SK-N-MC (cell line): Measurements from ENCODE around the gene PLXDC2.

Experiments
- EZH2 ChIP-seq: fragments of 200-600 bp; sonication (generic); IDR thresholded peaks from one replicate; pipeline ENCODE4 v1.6.1; 2017; ENCODE audit warnings: antibody characterized with exemption
- FOXP2 ChIP-seq: optimal IDR thresholded peaks from 2 replicates; pipeline ENCODE3; 2011; ENCODE audit warnings: mild to moderate bottlenecking, moderate library complexity; ENCODE audit not compliant: insufficient read depth; ENCODE audit errors: extremely low read length, control extremely low read depth
- POLR2AphosphoS5 ChIP-seq: IDR thresholded peaks from 2 replicates; pipeline ENCODE4 v1.6.1; 2012; ENCODE audit warnings: mild to moderate bottlenecking, low read depth, low read length, borderline replicate concordance

DNA sequence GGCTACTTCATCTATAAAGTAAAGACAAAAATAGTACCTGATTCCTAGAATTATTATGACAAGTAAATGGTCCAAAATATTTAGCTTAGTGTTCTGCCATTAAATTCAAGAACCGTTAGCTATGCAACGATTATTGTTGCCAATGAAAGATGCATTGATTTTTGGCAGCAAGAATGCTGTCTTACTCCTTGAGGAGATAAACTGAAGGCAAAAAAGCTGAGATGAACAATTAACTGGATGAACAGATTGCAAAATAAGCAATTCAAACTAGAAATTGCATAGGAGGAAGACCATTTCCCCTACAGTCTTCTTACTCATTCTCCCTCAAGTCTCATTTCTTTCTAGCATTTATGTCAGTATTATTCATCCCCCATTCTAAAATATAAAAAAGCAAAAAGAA lies 484.5 kb downstream of the PLXDC2 start:
- TF ChIP-seq POLR2AphosphoS5 (no peak), EZH2 (no peak), FOXP2 (no peak)
